Measurements from ENCODE around the gene FAM107B. TPM values are rescaled to one million over a fixed set of nuclear protein-coding genes. Genes with fewer than 3 reads are reported as not detected.
"Not testable (repeated sequence)": the region's sequence is repeated elsewhere in the genome, so short reads cannot be mapped to it uniquely, and the experiment has no call there.

FAM107B gene
- total and polyA plus RNA-seq, 12 donors = 16.0 to 81.7 (median 50.5) TPM

- intact Hi-C loops (cut with DNase I) = no loop called here
Observed at GRCh38 chr10:14645239-14645960, 129.3 kb downstream of the FAM107B start.

GRCh38 chr10:14639637-14640036, 135.1 kb downstream of the FAM107B start:
- intact Hi-C loops (cut with DNase I) = no loop called here
- no peaks in the 10 kb centered on the region for H3K4me1 ChIP-seq (replicated peaks in 1 of 2)
- no peak overlapping the region for H3K27ac ChIP-seq
- H3K4me3 ChIP-seq = no peak overlapping the region
- 55 to 71% (median 66%) methylated on average over 3 of the region's 3 CpGs for WGBS, 4 donors
- TF ChIP-seq POLR2A (IDR thresholded peaks at IDR 0.05) (no peak), CTCF (IDR thresholded peaks at IDR 0.05) (no peak)
- no peak for DNase-seq
- H3K36me3 ChIP-seq (replicated peaks in 1 of 2) = no peaks in the 10 kb centered on the region
- no peaks in the 10 kb centered on the region for H3K9me3 ChIP-seq (replicated peaks in 1 of 3)
- H3K27me3 ChIP-seq = no peaks in the 10 kb centered on the region

More at GRCh38 chr10:14645239-14645960, 129.3 kb downstream of the FAM107B start:
- H3K36me3 ChIP-seq (replicated peaks in 1 of 2) = no peaks in the 10 kb centered on the region
- WGBS, 4 donors = 60 to 94% (median 75%) methylated on average over 6 of the region's 6 CpGs
- no peak overlapping the region for H3K27ac ChIP-seq
- H3K9me3 ChIP-seq (replicated peaks in 1 of 3) = no peaks in the 10 kb centered on the region
- H3K27me3 ChIP-seq = no peaks in the 10 kb centered on the region
- H3K4me1 ChIP-seq (replicated peaks in 1 of 2) = peaks cover 0 to 11% of the 10 kb centered on the region in 2 donors
- H3K4me3 ChIP-seq = no peak overlapping the region
- TF ChIP-seq CTCF (IDR thresholded peaks at IDR 0.05) (no peak), POLR2A (IDR thresholded peaks at IDR 0.05) (no peak)
- DNase-seq = no peak

- Histone ChIP-seq H3K27ac (no peak overlapping the region), H3K4me3 (no peak overlapping the region), H3K4me1 (replicated peaks in 1 of 2) (no peaks in the 10 kb centered on the region), H3K36me3 (replicated peaks in 1 of 2) (no peaks in the 10 kb centered on the region), H3K27me3 (no peaks in the 10 kb centered on the region), H3K9me3 (replicated peaks in 1 of 3) (no peaks in the 10 kb centered on the region)
- TF ChIP-seq CTCF (IDR thresholded peaks at IDR 0.05) = no peak
- TF ChIP-seq POLR2A (IDR thresholded peaks at IDR 0.05) = no peak
- 63 to 73% (median 67%) methylated on average over 7 of the region's 7 CpGs for WGBS, 4 donors
- intact Hi-C loops (cut with DNase I) = no loop called here
- no peak for DNase-seq
Observed at GRCh38 chr10:14635043-14635710, 139.5 kb downstream of the FAM107B start.

- H3K27me3 ChIP-seq; DNase-seq; H3K4me1 ChIP-seq (replicated peaks in 1 of 2); H3K4me3 ChIP-seq; intact Hi-C loops (cut with DNase I); H3K9me3 ChIP-seq (replicated peaks in 1 of 3); H3K36me3 ChIP-seq (replicated peaks in 1 of 2); H3K27ac ChIP-seq: not testable (repeated sequence)
- WGBS, 4 donors = 58 to 83% (median 70%) methylated on average over 4 to 5 of the region's 5 CpGs
Observed at GRCh38 chr10:14634572-14634971, 140.1 kb downstream of the FAM107B start.

Data from adrenal gland (tissue), 12 donors.